ENCODE measurements around the gene RPS6KA6.

The RPS6KA6 gene

GRCh38 chrX:84118769-84119168 lies 69.2 kb downstream of the RPS6KA6 start (continued):
- TF ChIP-seq, protein P1, sequence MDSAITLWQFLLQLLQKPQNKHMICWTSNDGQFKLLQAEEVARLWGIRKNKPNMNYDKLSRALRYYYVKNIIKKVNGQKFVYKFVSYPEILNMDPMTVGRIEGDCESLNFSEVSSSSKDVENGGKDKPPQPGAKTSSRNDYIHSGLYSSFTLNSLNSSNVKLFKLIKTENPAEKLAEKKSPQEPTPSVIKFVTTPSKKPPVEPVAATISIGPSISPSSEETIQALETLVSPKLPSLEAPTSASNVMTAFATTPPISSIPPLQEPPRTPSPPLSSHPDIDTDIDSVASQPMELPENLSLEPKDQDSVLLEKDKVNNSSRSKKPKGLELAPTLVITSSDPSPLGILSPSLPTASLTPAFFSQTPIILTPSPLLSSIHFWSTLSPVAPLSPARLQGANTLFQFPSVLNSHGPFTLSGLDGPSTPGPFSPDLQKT (IDR thresholded peaks at IDR 0.05; ENCODE audit: borderline replicate concordance, low read depth, low read length) = no peak
- TF ChIP-seq ZNF621 (tag by site-specific recombination; IDR thresholded peaks at IDR 0.05) = no peak
- no peak for TF ChIP-seq KLF7 (tag by site-specific recombination; IDR thresholded peaks at IDR 0.05; ENCODE audit: borderline replicate concordance)
- TF ChIP-seq BCL11A (tag by site-specific recombination; IDR thresholded peaks at IDR 0.05; ENCODE audit: low read depth) = no peak
- no peak for TF ChIP-seq ZNF18 (tag by site-specific recombination; IDR thresholded peaks at IDR 0.05)
- no peak for TF ChIP-seq ZNF174 (tag by site-specific recombination; IDR thresholded peaks at IDR 0.05)
- TF ChIP-seq ZNF391 (tag by site-specific recombination; IDR thresholded peaks at IDR 0.05; ENCODE audit: borderline replicate concordance, low read depth) = no peak
- no peak for TF ChIP-seq ZNF624 (tag by site-specific recombination; IDR thresholded peaks at IDR 0.05)
- no peak for TF ChIP-seq ZNF280C (tag by site-specific recombination; IDR thresholded peaks at IDR 0.05)
- TF ChIP-seq ZNF37A (tag by site-specific recombination; IDR thresholded peaks at IDR 0.05) = no peak
- no peak for TF ChIP-seq ZNF335 (tag by site-specific recombination; conservative IDR thresholded peaks at IDR 0.05)
- no peak for TF ChIP-seq ZBTB6 (tag by site-specific recombination; IDR thresholded peaks at IDR 0.05)

DNA sequence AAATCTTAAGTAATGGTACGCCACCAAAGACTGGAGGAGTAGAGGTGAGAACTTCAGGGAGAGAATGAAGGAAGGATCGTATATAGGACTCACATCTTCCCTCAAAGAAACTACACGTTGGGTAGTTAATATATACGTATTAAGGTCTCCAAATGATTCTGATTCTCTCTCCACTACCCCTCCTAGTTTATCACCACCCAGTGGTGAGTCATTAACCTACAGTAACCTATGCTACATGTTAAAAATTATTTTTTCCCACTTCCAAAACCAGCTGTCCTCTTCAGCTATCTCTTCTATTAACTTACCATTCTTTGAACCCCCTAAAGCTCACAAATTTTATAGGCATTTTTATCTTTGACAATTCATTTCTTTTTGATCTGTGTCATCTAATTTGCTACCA lies 69.7 kb downstream of the RPS6KA6 start:
- H3K9me3 ChIP-seq (ENCODE audit: control insufficient read depth, insufficient read depth, low read depth, low read length) = no peaks in the 10 kb centered on the region; the same call in none of the 2 replicates
- ChIA-PET POLR2A (no interaction called here), CTCF (interaction anchor here (1.2 to 1.8 kb wide), 2 partner anchors 10 to 72 kb away, joined by 3 to 8 read pairs; no protein-coding TSS in a partner anchor)
- H3K4me1 ChIP-seq (ENCODE audit: control insufficient read depth, insufficient read depth, low read length) = no peaks in the 10 kb centered on the region
- TF ChIP-seq ZFHX2 (tag by site-specific recombination; conservative IDR thresholded peaks at IDR 0.05) = no peak
- TF ChIP-seq ZNF596 (tag by site-specific recombination; IDR thresholded peaks at IDR 0.05) = no peak
- no peak for TF ChIP-seq ZNF785 (tag by site-specific recombination; IDR thresholded peaks at IDR 0.05)
- no peak for TF ChIP-seq ZNF155 (tag by site-specific recombination; IDR thresholded peaks at IDR 0.05)
- TF ChIP-seq ZNF211 (tag by site-specific recombination; IDR thresholded peaks at IDR 0.05; ENCODE audit: low read depth) = no peak
- no peak for TF ChIP-seq KLF1 (tag by site-specific recombination; IDR thresholded peaks at IDR 0.05)
- TF ChIP-seq ZBTB17 (tag by site-specific recombination; IDR thresholded peaks at IDR 0.05) = no peak
- no peak for TF ChIP-seq SETDB1 (IDR thresholded peaks at IDR 0.05; ENCODE audit: insufficient read length, low read length)
- TF ChIP-seq ZNF169 (tag by site-specific recombination; IDR thresholded peaks at IDR 0.05) = no peak
- no peak for TF ChIP-seq SP7 (tag by site-specific recombination; IDR thresholded peaks at IDR 0.05)
- no peak for TF ChIP-seq EGR2 (tag by site-specific recombination; IDR thresholded peaks at IDR 0.05; ENCODE audit: low read depth)
- no peak for TF ChIP-seq GLIS2 (tag by site-specific recombination; IDR thresholded peaks at IDR 0.05)
- no peak for TF ChIP-seq ZNF48 (tag by site-specific recombination; IDR thresholded peaks at IDR 0.05)
- no peak for TF ChIP-seq ZNF202 (tag by site-specific recombination; IDR thresholded peaks at IDR 0.05; ENCODE audit: borderline replicate concordance)
- TF ChIP-seq, protein P2, sequence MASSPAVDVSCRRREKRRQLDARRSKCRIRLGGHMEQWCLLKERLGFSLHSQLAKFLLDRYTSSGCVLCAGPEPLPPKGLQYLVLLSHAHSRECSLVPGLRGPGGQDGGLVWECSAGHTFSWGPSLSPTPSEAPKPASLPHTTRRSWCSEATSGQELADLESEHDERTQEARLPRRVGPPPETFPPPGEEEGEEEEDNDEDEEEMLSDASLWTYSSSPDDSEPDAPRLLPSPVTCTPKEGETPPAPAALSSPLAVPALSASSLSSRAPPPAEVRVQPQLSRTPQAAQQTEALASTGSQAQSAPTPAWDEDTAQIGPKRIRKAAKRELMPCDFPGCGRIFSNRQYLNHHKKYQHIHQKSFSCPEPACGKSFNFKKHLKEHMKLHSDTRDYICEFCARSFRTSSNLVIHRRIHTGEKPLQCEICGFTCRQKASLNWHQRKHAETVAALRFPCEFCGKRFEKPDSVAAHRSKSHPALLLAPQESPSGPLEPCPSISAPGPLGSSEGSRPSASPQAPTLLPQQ (tag by site-specific recombination; IDR thresholded peaks at IDR 0.05) = no peak
- no peak for TF ChIP-seq ZNF423 (tag by site-specific recombination; IDR thresholded peaks at IDR 0.05)
- no peak for TF ChIP-seq ZNF239 (tag by site-specific recombination; IDR thresholded peaks at IDR 0.05)
- no peak for TF ChIP-seq ZNF549 (tag by site-specific recombination; IDR thresholded peaks at IDR 0.05)
- no peak for TF ChIP-seq ZNF501 (tag by site-specific recombination; IDR thresholded peaks at IDR 0.05)
- H3K36me3 ChIP-seq (ENCODE audit: control insufficient read depth in 2 of 2, insufficient read depth in 1 of 2, low read length in 2 of 2) = peaks cover 7 to 13% of the 10 kb centered on the region in 2 experiments
- no peak overlapping the region for H3K4me3 ChIP-seq (ENCODE audit: low read depth, low read length)
- H3K27ac ChIP-seq (ENCODE audit: extremely low read depth, low read depth, low read length) = no peak overlapping the region

Data from HEK293 (cell line).